Mucosa of descending colon (tissue), 3 donors: ENCODE results near the gene SPATA12. TPM values are rescaled to one million over a fixed set of nuclear protein-coding genes. Genes with fewer than 3 reads are reported as not detected.

Source experiments
- ATAC-seq: fragments of 200-7000 bp; cut with Tn5 transposase; one replicate; pipeline ENCODE4 v1.9.1; 2020; ENCODE audit warnings: mild to moderate bottlenecking, moderate library complexity
- DNase-seq, 3 donors: peaks; one replicate each; pipeline ENCODE4 v3.0.0-alpha.2; 2020
- H3K36me3 ChIP-seq: fragments of 200-600 bp; one replicate; pipeline ENCODE4 v1.8.0; 2021; ENCODE audit warnings: low read depth, mild to moderate bottlenecking
- H3K4me1 ChIP-seq: fragments of 200-600 bp; one replicate; pipeline ENCODE4 v1.8.0; 2021; ENCODE audit warnings: low read depth, mild to moderate bottlenecking
- H3K4me3 ChIP-seq: fragments of 200-600 bp; one replicate; pipeline ENCODE4 v1.8.0; 2021; ENCODE audit warnings: mild to moderate bottlenecking
- H3K9me3 ChIP-seq: fragments of 200-600 bp; one replicate; pipeline ENCODE4 v1.8.0; 2021; ENCODE audit warnings: mild to moderate bottlenecking
- CTCF ChIP-seq: fragments of 200-600 bp; IDR thresholded peaks from one replicate; pipeline ENCODE4 v1.8.0; 2022; ENCODE audit warnings: antibody characterized with exemption, mild to moderate bottlenecking
- intact Hi-C, 2 donors: fragments of 100-400 bp; cut with DNase I in 1 of 2; cut with micrococcal nuclease in 1 of 2; formaldehyde crosslinking; loops; one replicate each; pipeline versions ENCODE4 v1.11.0 to v1.11.1; 2022; cut with DNase I, micrococcal nuclease
- total RNA-seq, 3 donors: library from RNA; stranded (reverse); fragmentation: NEBNext Ultra II Directional in 2 of 3; extraction: Animal tissue kit (Norgen Biotek cat#: 25700) in 2 of 3; gene quantifications; one replicate each; pipeline versions ENCODE4 v1.2.1 to v1.2.4, GENCODE V29; 2021 to 2023
- donor health status: DM: no; HTN: no; CAD: no; lungs with moderate emphysema.
- donor health status: DM: no; HTN: no; CAD: no.
- donor health status: DM: no; HTN: yes; CAD: no.

Gene SPATA12
- total RNA-seq, 3 donors from 2014 or later = 0.14 TPM; not detected in 2

- ATAC-seq = peak; percentile 25
- no peak overlapping the region for H3K4me3 ChIP-seq
- H3K4me1 ChIP-seq = peaks cover 9% of the 10 kb centered on the region
- no peaks in the 10 kb centered on the region for H3K36me3 ChIP-seq
- peak in 2 of 3 donors; percentile 24 to 40 for DNase-seq
- intact Hi-C loops = no loop called here
- H3K9me3 ChIP-seq = no peaks in the 10 kb centered on the region
- TF ChIP-seq CTCF = no peak
Measured at GRCh38 chr3:57029924-57030323, 30.5 kb upstream of the SPATA12 start.

GRCh38 chr3:57030721-57031120 is 29.7 kb upstream of the SPATA12 start:
- ATAC-seq (peak; percentile 91), DNase-seq (peak; percentile 64 to 72 (median 67))
- H3K4me3 ChIP-seq = no peak overlapping the region
- TF ChIP-seq CTCF = no peak
- no peaks in the 10 kb centered on the region for H3K9me3 ChIP-seq
- peaks cover 9% of the 10 kb centered on the region for H3K4me1 ChIP-seq
- intact Hi-C loops = no loop called here
- H3K36me3 ChIP-seq = no peaks in the 10 kb centered on the region

GRCh38 chr3:57031631-57032541 is 28.6 kb upstream of the SPATA12 start:
- no peaks in the 10 kb centered on the region for H3K36me3 ChIP-seq
- no peak overlapping the region for H3K4me3 ChIP-seq
- H3K9me3 ChIP-seq = no peaks in the 10 kb centered on the region
- peak; percentile 52 for ATAC-seq
- H3K4me1 ChIP-seq = peaks cover 9% of the 10 kb centered on the region
- DNase-seq = no peak
- no peak for TF ChIP-seq CTCF
- intact Hi-C loops = no loop called here

- ATAC-seq (no peak), DNase-seq (no peak)
- no peak for TF ChIP-seq CTCF
- intact Hi-C loops = no loop called here
- Histone ChIP-seq H3K4me1 (no peaks in the 10 kb centered on the region), H3K9me3 (no peaks in the 10 kb centered on the region), H3K4me3 (no peak overlapping the region), H3K36me3 (no peaks in the 10 kb centered on the region)
Measured at GRCh38 chr3:57036952-57037351, 23.5 kb upstream of the SPATA12 start.

GRCh38 chr3:57038466-57039164 is 21.8 kb upstream of the SPATA12 start:
- no peaks in the 10 kb centered on the region for H3K36me3 ChIP-seq
- H3K9me3 ChIP-seq = no peaks in the 10 kb centered on the region
- no peak for TF ChIP-seq CTCF
- intact Hi-C loops = no loop called here
- H3K4me3 ChIP-seq = no peak overlapping the region
- DNase-seq = no peak
- no peaks in the 10 kb centered on the region for H3K4me1 ChIP-seq
- ATAC-seq = no peak
